Measurements from ENCODE around the gene WDR59. TPM values are rescaled to one million over a fixed set of nuclear protein-coding genes. Genes with fewer than 3 reads are reported as not detected.

The WDR59 gene
- total RNA-seq, 2 experiments from 2014 or later = 65.8 TPM

GRCh38 chr16:74877706-74878105 lies 107.2 kb downstream of the WDR59 start:
- no peak overlapping the region for H3K27ac Mint-ChIP-seq
- no peaks in the 10 kb centered on the region for H3K27me3 Mint-ChIP-seq
- H3K9me3 Mint-ChIP-seq = no peaks in the 10 kb centered on the region
- no peak for DNase-seq
- CTCF ChIA-PET = no interaction called here
- peaks cover 18% of the 10 kb centered on the region for H3K4me1 Mint-ChIP-seq
- POLR2A ChIA-PET = no interaction called here
- H3K4me3 Mint-ChIP-seq = no peak overlapping the region
- peaks cover 31% of the 10 kb centered on the region for H3K36me3 Mint-ChIP-seq (ENCODE audit: low read depth)

- DNase-seq = no peak
- Mint-ChIP-seq H3K4me1 (peaks cover 21% of the 10 kb centered on the region), H3K27me3 (no peaks in the 10 kb centered on the region), H3K27ac (peak overlapping the region; percentile 80), H3K9me3 (no peaks in the 10 kb centered on the region), H3K36me3 (ENCODE audit: low read depth) (peaks cover 27% of the 10 kb centered on the region), H3K4me3 (no peak overlapping the region)
- POLR2A ChIA-PET = interaction anchor here (0.7 kb wide), 1 partner anchor 163 kb away, joined by 3 read pairs; no protein-coding TSS in a partner anchor
- CTCF ChIA-PET = interaction anchor here (0.7 to 3.9 kb wide), 2 partner anchors 12 to 431 kb away, joined by 4 to 14 read pairs; no protein-coding TSS in a partner anchor
These were observed 109.9 kb downstream of the WDR59 start for GRCh38 chr16:74874912-74875546.

GRCh38 chr16:74874123-74874522 lies 110.8 kb downstream of the WDR59 start:
- ChIA-PET CTCF (interaction anchor here (0.7 to 3.9 kb wide), 2 partner anchors 11 to 432 kb away, joined by 4 to 14 read pairs; no protein-coding TSS in a partner anchor), POLR2A (interaction anchor here (0.7 kb wide), 1 partner anchor 162 kb away, joined by 3 read pairs; no protein-coding TSS in a partner anchor)
- no peaks in the 10 kb centered on the region for H3K27me3 Mint-ChIP-seq
- no peak overlapping the region for H3K4me3 Mint-ChIP-seq
- peaks cover 30% of the 10 kb centered on the region for H3K36me3 Mint-ChIP-seq (ENCODE audit: low read depth)
- DNase-seq = no peak
- H3K27ac Mint-ChIP-seq = peak overlapping the region; percentile 80
- peaks cover 25% of the 10 kb centered on the region for H3K4me1 Mint-ChIP-seq
- no peaks in the 10 kb centered on the region for H3K9me3 Mint-ChIP-seq

- peaks cover 42% of the 10 kb centered on the region for H3K4me1 Mint-ChIP-seq
- peaks cover 28% of the 10 kb centered on the region for H3K36me3 Mint-ChIP-seq (ENCODE audit: low read depth)
- DNase-seq = no peak
- ChIA-PET CTCF (interaction anchor here (0.6 to 3.9 kb wide), 3 partner anchors 9 to 41 kb away, joined by 3 to 14 read pairs (median 3); no protein-coding TSS in a partner anchor), POLR2A (no interaction called here)
- no peak overlapping the region for H3K4me3 Mint-ChIP-seq
- no peaks in the 10 kb centered on the region for H3K27me3 Mint-ChIP-seq
- no peaks in the 10 kb centered on the region for H3K9me3 Mint-ChIP-seq
- no peak overlapping the region for H3K27ac Mint-ChIP-seq
These were observed 112.6 kb downstream of the WDR59 start for GRCh38 chr16:74872302-74872701.

DNA sequence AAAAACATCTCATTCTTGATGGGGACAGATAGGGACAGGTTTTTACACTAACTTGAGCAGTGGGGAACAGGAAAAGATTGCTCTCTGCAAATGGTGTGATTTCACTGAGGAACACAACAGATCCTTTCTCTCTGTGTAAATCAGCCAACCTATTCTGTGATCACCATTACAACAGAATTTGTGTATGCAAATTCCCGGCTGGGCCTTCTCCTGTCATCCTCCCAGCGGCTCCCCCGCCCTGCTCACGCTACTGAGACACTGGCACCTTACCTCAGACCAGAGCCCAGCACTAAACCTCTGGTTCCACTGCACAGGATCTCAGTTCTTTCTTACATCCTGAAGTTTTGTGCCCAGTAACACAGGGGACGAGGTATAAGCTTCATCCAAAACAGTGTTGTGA lies 113.3 kb downstream of the WDR59 start:
- Mint-ChIP-seq H3K4me3 (no peak overlapping the region), H3K4me1 (peaks cover 46% of the 10 kb centered on the region), H3K36me3 (ENCODE audit: low read depth) (peaks cover 28% of the 10 kb centered on the region), H3K27me3 (no peaks in the 10 kb centered on the region), H3K27ac (no peak overlapping the region), H3K9me3 (no peaks in the 10 kb centered on the region)
- POLR2A ChIA-PET = no interaction called here
- CTCF ChIA-PET = interaction anchor here (1.2 kb wide), 1 partner anchor 12 kb away, joined by 3 read pairs; no protein-coding TSS in a partner anchor
- DNase-seq = no peak

- Mint-ChIP-seq H3K9me3 (no peaks in the 10 kb centered on the region), H3K4me1 (peaks cover 29% of the 10 kb centered on the region), H3K4me3 (no peak overlapping the region), H3K36me3 (ENCODE audit: low read depth) (peaks cover 12% of the 10 kb centered on the region), H3K27me3 (no peaks in the 10 kb centered on the region), H3K27ac (peak overlapping the region; percentile 85)
- DNase-seq = peak; percentile 14
- CTCF ChIA-PET = interaction anchor here (0.9 kb wide), 1 partner anchor 27 kb away, joined by 3 read pairs; no protein-coding TSS in a partner anchor
- POLR2A ChIA-PET = no interaction called here
These were observed 116.4 kb downstream of the WDR59 start for GRCh38 chr16:74868501-74868900.

DNA sequence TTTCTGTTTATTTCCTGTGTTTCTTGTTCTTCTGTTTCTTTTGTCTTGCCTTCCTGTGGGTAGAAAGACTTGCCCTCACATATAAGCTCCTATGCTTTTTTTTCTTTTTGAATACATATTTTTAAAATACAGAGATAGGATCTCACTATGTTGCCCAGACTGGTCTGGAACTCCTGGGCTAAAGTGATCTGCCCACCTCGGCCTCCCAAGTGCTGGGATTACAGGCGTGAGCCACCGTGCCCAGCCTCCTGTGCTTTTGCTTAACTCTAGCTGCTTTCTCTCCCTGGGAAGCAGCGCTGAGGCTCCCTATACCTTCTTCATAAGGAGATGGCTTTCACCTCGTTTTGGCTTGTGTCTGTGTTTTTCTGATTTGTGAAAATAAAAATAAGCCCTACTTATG lies 116.9 kb downstream of the WDR59 start:
- Mint-ChIP-seq H3K36me3 (ENCODE audit: low read depth) (peaks cover 7% of the 10 kb centered on the region), H3K9me3 (no peaks in the 10 kb centered on the region), H3K4me1 (peaks cover 29% of the 10 kb centered on the region), H3K4me3 (no peak overlapping the region), H3K27ac (peak overlapping the region; percentile 85), H3K27me3 (no peaks in the 10 kb centered on the region)
- CTCF ChIA-PET = no interaction called here
- POLR2A ChIA-PET = no interaction called here
- DNase-seq = no peak

DNA sequence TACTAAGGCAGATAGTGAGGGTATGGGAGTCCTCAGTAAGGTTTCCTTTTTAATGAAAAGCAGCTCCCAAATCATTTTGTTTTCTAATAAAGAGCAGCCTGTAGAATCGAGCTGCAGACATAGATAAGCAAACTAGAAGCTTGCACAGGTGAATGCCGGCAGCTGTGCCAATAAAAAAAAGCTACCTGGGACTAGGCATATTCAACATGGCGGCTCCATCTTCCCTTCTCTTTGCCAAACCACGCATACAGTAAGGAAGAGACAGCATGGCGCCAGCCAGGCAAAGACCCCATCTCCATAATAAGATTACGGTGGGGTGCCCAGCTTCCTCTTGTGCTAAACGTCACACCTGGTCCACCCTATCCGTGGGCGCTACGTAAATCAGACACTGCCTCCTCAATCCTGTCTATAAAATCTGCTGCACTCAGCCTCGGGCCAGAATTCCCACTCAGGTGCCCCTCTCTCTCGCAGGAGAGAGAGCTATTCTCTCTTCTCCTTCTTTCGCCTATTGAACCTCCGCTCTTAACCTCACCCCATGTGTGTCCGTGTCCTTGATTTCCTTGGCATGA lies 117.6 kb downstream of the WDR59 start:
- Mint-ChIP-seq H3K27me3 (no peaks in the 10 kb centered on the region), H3K27ac (peak overlapping the region; percentile 85), H3K36me3 (ENCODE audit: low read depth) (peaks cover 7% of the 10 kb centered on the region), H3K4me1 (peaks cover 29% of the 10 kb centered on the region), H3K4me3 (no peak overlapping the region), H3K9me3 (no peaks in the 10 kb centered on the region)
- no peak for DNase-seq
- CTCF ChIA-PET = no interaction called here
- POLR2A ChIA-PET = no interaction called here

DNA sequence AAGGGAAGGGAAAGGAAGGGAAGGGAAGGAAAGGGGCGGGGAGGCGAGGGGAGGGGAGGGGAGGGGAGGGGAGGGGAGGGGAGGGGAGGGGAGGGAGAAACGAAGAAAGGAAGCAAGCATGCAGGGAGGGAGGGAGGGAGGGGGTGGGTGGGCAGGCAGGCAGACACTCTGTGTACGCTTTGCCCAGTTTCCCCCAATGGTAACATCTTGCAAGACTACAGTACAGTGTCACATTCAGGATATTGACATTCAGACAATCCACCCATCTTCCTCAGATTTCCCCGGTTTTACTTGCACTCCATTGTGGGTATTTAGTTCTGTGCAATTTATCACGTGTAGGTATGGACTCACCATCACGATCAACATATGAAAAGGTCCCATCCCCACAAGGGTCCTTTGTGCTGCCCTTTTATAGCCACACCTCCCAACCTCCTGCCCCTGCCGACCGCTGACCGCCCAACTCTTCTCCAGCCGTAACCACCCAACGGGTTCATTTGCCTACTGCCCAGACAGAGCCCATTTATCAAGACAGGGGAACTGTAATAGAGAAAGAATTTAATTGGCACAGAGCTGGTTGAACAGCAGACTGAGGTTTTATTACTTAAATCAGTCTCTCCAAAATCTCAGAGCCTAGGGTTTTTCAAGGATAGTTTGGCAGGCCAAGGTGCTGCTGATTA lies 118.9 kb downstream of the WDR59 start:
- no peaks in the 10 kb centered on the region for H3K27me3 Mint-ChIP-seq
- H3K27ac Mint-ChIP-seq = no peak overlapping the region
- no peak overlapping the region for H3K4me3 Mint-ChIP-seq
- H3K4me1 Mint-ChIP-seq = peaks cover 26% of the 10 kb centered on the region
- ChIA-PET POLR2A (no interaction called here), CTCF (no interaction called here)
- H3K36me3 Mint-ChIP-seq (ENCODE audit: low read depth) = peaks cover 3% of the 10 kb centered on the region
- DNase-seq = no peak
- H3K9me3 Mint-ChIP-seq = no peaks in the 10 kb centered on the region

- H3K27me3 Mint-ChIP-seq = no peaks in the 10 kb centered on the region
- DNase-seq = peak; percentile 27
- no peak overlapping the region for H3K4me3 Mint-ChIP-seq
- no peaks in the 10 kb centered on the region for H3K36me3 Mint-ChIP-seq (ENCODE audit: low read depth)
- peaks cover 9% of the 10 kb centered on the region for H3K4me1 Mint-ChIP-seq
- ChIA-PET CTCF (interaction anchor here (0.6 to 1.9 kb wide), 12 partner anchors 8 to 283 kb away, joined by 3 to 14 read pairs (median 4); partner anchors contain the start of gene MLKL), POLR2A (interaction anchor here (0.5 kb wide), 1 partner anchor 194 kb away, joined by 3 read pairs; no protein-coding TSS in a partner anchor)
- H3K27ac Mint-ChIP-seq = no peak overlapping the region
- H3K9me3 Mint-ChIP-seq = no peaks in the 10 kb centered on the region
These were observed 122.1 kb downstream of the WDR59 start for GRCh38 chr16:74862743-74863244.

DNA sequence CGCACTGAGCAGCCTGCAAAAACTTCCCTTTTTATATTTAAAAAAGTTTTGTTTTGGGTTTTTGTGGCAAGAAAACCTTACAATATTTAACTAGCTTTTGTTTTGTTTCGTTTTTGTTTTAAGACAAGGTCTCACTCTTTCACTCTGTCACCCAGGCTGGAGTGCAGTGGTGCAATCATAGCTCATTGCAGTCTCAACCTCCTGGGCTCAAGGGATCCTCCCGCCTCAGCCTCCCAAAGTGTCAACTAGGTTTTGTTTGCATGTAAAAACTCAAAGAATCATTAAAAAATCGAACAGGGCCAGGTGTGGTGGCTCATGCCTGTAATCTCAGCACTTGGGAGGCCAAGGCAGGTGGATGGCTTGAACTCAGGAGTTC lies 132.4 kb downstream of the WDR59 start:
- Mint-ChIP-seq H3K4me1 (no peaks in the 10 kb centered on the region), H3K27me3 (no peaks in the 10 kb centered on the region), H3K9me3 (no peaks in the 10 kb centered on the region), H3K4me3 (no peak overlapping the region), H3K36me3 (ENCODE audit: low read depth) (no peaks in the 10 kb centered on the region), H3K27ac (no peak overlapping the region)
- no peak for DNase-seq
- CTCF ChIA-PET = no interaction called here
- POLR2A ChIA-PET = interaction anchor here (0.6 kb wide), 1 partner anchor 187 kb away, joined by 3 read pairs; no protein-coding TSS in a partner anchor

DNA sequence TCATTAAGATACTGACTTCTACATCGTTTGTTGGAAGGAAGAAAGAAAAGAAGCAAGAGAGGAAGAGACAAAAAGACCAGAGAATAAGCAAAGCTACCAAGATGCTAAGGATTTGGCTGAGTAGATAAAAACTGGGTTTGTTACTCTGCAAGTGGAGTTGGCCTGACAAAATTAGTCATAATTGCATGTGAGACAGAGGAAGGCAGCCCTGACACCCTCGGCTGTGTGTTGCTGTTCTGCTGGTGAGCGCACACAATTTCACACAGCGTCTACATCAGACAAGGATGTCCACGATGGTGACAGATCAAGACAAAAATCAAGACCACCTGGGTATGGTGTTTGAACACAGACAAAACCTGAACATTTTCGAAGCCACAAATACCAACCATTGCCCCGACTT lies 134.9 kb downstream of the WDR59 start:
- Mint-ChIP-seq H3K36me3 (ENCODE audit: low read depth) (no peaks in the 10 kb centered on the region), H3K4me1 (no peaks in the 10 kb centered on the region), H3K27me3 (peaks cover 6% of the 10 kb centered on the region), H3K9me3 (no peaks in the 10 kb centered on the region), H3K4me3 (no peak overlapping the region), H3K27ac (no peak overlapping the region)
- ChIA-PET POLR2A (no interaction called here), CTCF (no interaction called here)
- no peak for DNase-seq

DNA sequence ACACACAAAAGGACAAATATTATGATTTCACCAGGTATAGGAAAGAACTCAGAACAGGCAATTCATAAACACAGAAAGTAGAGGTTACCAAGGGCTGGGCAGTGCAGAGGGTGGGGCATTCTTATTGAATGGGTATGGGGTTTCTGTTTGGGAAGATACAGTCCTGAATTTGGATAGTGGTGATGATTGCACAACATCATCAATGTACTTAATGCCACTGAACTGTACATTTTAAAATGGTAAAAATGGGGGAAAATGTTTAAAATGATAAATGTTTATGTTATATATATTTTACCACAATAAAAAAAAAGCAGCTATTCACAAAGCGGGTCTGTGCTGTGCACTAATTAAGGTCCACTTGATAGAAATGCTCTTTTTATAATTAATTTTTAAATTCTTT lies 137.7 kb downstream of the WDR59 start:
- Mint-ChIP-seq H3K36me3 (ENCODE audit: low read depth) (no peaks in the 10 kb centered on the region), H3K4me3 (no peak overlapping the region), H3K4me1 (peaks cover 3% of the 10 kb centered on the region), H3K27ac (no peak overlapping the region), H3K9me3 (no peaks in the 10 kb centered on the region), H3K27me3 (peaks cover 9% of the 10 kb centered on the region)
- ChIA-PET CTCF (interaction anchor here (0.5 to 1.8 kb wide), 5 partner anchors 10 to 78 kb away, joined by 3 to 5 read pairs (median 3); no protein-coding TSS in a partner anchor), POLR2A (no interaction called here)
- no peak for DNase-seq
